DOHH2 (cell line): Measurements from ENCODE around the gene CREB5.
"Not testable (repeated sequence)": the region's sequence is repeated elsewhere in the genome, so short reads cannot be mapped to it uniquely, and the experiment has no call there.

Experiments
- H3F3A ChIP-seq: fragments of 200-600 bp; sonication (generic), shearing (Covaris generic); 2 replicates; pipeline ENCODE4 v1.6.0; 2016; ENCODE audit warnings: antibody characterized with exemption, mild to moderate bottlenecking; ENCODE audit not compliant: control insufficient read depth, insufficient read depth
- H3K27ac ChIP-seq: fragments of 200-600 bp; sonication (generic); 2 replicates; pipeline ENCODE4 v1.5.1; 2014; ENCODE audit warnings: low read depth, mild to moderate bottlenecking, low read length, moderate library complexity
- H3K27me3 ChIP-seq: fragments of 200-600 bp; sonication (generic); 2 replicates; pipeline ENCODE4 v1.6.1; 2014; ENCODE audit warnings: mild to moderate bottlenecking, low read length, mixed read lengths; ENCODE audit not compliant: control insufficient read depth
- H3K36me3 ChIP-seq: fragments of 200-600 bp; sonication (generic); 2 replicates; pipeline ENCODE4 v1.6.1; 2014; ENCODE audit warnings: mild to moderate bottlenecking, low read length, moderate library complexity, mixed read lengths; ENCODE audit not compliant: control insufficient read depth
- H3K4me1 ChIP-seq: fragments of 200-600 bp; sonication (generic); 2 replicates; pipeline ENCODE4 v1.6.1; 2014; ENCODE audit warnings: mild to moderate bottlenecking, low read length, mixed read lengths; ENCODE audit not compliant: control insufficient read depth
- H3K4me2 ChIP-seq: fragments of 200-600 bp; sonication (generic); 2 replicates; pipeline ENCODE4 v1.6.0; 2014; ENCODE audit warnings: mild to moderate bottlenecking, low read length, moderate library complexity
- H3K4me3 ChIP-seq: fragments of 200-600 bp; sonication (generic); 2 replicates; pipeline ENCODE4 v1.5.1; 2014; ENCODE audit warnings: mild to moderate bottlenecking, low read length, mixed read lengths
- H3K79me2 ChIP-seq: fragments of 200-600 bp; sonication (generic); 2 replicates; pipeline ENCODE4 v1.6.1; 2014; ENCODE audit warnings: mild to moderate bottlenecking, low read length, mixed read lengths; ENCODE audit not compliant: control insufficient read depth
- H3K9me2 ChIP-seq: fragments of 200-600 bp; sonication (generic); replicated peaks from 2 replicates; pipeline ENCODE4 v1.6.1; 2014; ENCODE audit warnings: mild to moderate bottlenecking, low read length, mixed read lengths; ENCODE audit not compliant: control insufficient read depth
- H3K9me3 ChIP-seq: fragments of 200-600 bp; sonication (generic); 2 replicates; pipeline ENCODE4 v1.6.1; 2014; ENCODE audit warnings: antibody characterized with exemption, low read length, mixed read lengths; ENCODE audit not compliant: control insufficient read depth, insufficient read depth
- H4K20me1 ChIP-seq: fragments of 200-600 bp; sonication (generic); 2 replicates; pipeline ENCODE4 v1.6.0; 2014; ENCODE audit warnings: low read depth, mild to moderate bottlenecking, antibody characterized with exemption, low read length, moderate library complexity; ENCODE audit not compliant: control insufficient read depth, insufficient read depth
- EZH2phosphoT487 ChIP-seq: fragments of 200-600 bp; sonication (generic); IDR thresholded peaks from 2 replicates; pipeline ENCODE4 v1.6.1; 2017; ENCODE audit warnings: borderline replicate concordance, mild to moderate bottlenecking, antibody characterized with exemption, low read length, moderate library complexity, mixed read lengths
- TF ChIP-seq, protein P1 (sequence below): fragments of 200-600 bp; sonication (generic); IDR thresholded peaks from one replicate; pipeline ENCODE4 v1.5.1; 2014; ENCODE audit warnings: antibody characterized with exemption, mild to moderate bottlenecking, low read depth, low read length; ENCODE audit not compliant: poor library complexity, severe bottlenecking

The CREB5 gene

DNA sequence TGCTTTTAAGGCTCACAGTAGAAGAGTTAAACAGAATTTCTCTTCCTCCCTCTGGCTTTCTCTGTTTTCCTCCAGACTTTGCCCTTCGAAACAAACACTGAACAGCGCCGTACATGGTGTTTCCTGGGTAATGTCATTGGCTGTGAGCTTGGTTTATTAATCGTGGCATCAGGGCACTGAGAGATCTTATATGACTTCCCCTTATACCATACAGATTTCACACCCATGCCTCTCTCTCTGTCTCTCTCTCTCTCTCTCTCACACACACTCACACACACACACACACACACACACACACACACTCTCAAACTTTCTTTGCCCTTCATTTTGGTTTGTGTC is 195.5 kb downstream of the CREB5 start:
- no peaks in the 10 kb centered on the region for H3K36me3 ChIP-seq
- no peak overlapping the region for H3K27ac ChIP-seq
- no peak overlapping the region for H3K4me3 ChIP-seq
- TF ChIP-seq EZH2phosphoT487, result no peak
- TF ChIP-seq, protein P1, sequence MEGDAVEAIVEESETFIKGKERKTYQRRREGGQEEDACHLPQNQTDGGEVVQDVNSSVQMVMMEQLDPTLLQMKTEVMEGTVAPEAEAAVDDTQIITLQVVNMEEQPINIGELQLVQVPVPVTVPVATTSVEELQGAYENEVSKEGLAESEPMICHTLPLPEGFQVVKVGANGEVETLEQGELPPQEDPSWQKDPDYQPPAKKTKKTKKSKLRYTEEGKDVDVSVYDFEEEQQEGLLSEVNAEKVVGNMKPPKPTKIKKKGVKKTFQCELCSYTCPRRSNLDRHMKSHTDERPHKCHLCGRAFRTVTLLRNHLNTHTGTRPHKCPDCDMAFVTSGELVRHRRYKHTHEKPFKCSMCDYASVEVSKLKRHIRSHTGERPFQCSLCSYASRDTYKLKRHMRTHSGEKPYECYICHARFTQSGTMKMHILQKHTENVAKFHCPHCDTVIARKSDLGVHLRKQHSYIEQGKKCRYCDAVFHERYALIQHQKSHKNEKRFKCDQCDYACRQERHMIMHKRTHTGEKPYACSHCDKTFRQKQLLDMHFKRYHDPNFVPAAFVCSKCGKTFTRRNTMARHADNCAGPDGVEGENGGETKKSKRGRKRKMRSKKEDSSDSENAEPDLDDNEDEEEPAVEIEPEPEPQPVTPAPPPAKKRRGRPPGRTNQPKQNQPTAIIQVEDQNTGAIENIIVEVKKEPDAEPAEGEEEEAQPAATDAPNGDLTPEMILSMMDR, result no peak
- no peak overlapping the region for H3K4me2 ChIP-seq
- no peaks in the 10 kb centered on the region for H3K27me3 ChIP-seq
- H4K20me1 ChIP-seq, result no peaks in the 10 kb centered on the region
- no peaks in the 10 kb centered on the region for H3F3A ChIP-seq
- peaks cover 9% of the 10 kb centered on the region for H3K4me1 ChIP-seq
- H3K9me3 ChIP-seq, result no peaks in the 10 kb centered on the region
- H3K79me2 ChIP-seq, result peaks cover 10% of the 10 kb centered on the region
- H3K9me2 ChIP-seq, result no peaks in the 10 kb centered on the region

DNA sequence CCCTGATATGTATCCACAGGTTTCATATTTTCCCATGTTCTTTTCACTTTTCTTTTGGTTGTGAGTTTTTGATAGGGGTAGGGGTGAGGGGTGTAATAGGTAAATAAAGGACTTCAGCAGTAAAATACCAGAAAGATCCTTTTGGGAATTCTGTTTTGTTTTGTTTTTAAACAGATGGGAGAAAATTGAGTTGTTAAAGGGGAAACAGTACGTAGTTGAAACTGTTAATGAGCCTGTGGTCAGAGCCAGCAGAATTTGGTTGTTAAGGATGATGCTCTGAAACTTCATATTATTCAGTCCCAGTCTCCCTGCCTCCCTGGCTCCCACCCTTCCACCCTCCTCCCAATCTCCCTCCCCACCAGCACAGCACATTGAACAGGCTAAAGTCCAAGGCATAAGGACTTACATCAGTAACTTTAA is 195.9 kb downstream of the CREB5 start:
- no peak for TF ChIP-seq EZH2phosphoT487
- TF ChIP-seq, protein P1, result no peak
- Histone ChIP-seq H3K4me1 (peaks cover 9% of the 10 kb centered on the region), H3K4me3 (no peak overlapping the region), H3K9me3 (no peaks in the 10 kb centered on the region), H3K27ac (no peak overlapping the region), H3K36me3 (no peaks in the 10 kb centered on the region), H3K79me2 (peaks cover 10% of the 10 kb centered on the region), H3K9me2 (no peaks in the 10 kb centered on the region), H3K4me2 (no peak overlapping the region), H3F3A (no peaks in the 10 kb centered on the region), H4K20me1 (no peaks in the 10 kb centered on the region), H3K27me3 (no peaks in the 10 kb centered on the region)

DNA sequence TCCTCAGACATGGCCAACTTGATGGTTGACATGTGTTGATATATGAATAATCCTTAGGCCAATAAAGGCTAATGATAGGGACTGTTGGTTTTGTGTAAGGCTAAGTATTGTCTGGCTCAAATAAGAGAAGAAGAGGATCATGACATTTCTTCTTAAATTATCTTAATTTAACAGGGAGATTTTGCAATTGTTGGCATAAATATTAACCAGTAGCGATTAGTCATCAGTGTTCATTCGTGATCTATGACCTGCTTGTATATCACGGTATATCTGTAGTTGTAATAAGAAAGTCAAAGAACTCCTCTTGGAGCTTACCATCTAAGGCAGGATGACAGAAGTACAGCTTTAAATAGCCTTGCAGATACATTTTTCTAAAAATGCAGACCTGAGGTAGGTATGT is 196.4 kb downstream of the CREB5 start:
- Histone ChIP-seq H3K27me3 (no peaks in the 10 kb centered on the region), H3K4me2 (no peak overlapping the region), H3K4me1 (peaks cover 9% of the 10 kb centered on the region), H3K4me3 (no peak overlapping the region), H3K9me3 (no peaks in the 10 kb centered on the region), H3F3A (no peaks in the 10 kb centered on the region), H4K20me1 (no peaks in the 10 kb centered on the region), H3K36me3 (no peaks in the 10 kb centered on the region), H3K79me2 (peaks cover 10% of the 10 kb centered on the region), H3K27ac (no peak overlapping the region), H3K9me2 (no peaks in the 10 kb centered on the region)
- TF ChIP-seq EZH2phosphoT487, result no peak
- TF ChIP-seq, protein P1, result no peak

DNA sequence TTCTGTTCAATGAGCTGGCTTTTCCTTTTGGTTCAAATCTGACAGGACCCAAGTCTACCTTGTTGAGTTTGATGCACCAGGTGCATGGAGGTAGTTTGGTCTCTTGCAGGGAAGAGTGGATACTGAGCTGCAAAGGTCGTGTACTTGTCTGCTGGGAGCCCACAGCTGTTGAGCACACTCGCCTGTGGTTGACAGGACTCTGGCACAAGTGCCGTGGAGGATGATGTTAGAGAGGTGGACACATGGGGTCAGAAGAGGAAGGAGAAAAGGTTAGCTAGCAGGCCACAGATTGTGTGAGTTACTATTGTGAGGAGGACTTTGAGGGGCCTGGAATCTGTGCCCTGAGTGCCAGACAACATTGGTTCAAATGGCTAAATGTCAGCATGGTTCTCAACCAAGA is 197.3 kb downstream of the CREB5 start:
- Histone ChIP-seq H3K4me2 (no peak overlapping the region), H3F3A (no peaks in the 10 kb centered on the region), H3K79me2 (peaks cover 10% of the 10 kb centered on the region), H3K9me2 (no peaks in the 10 kb centered on the region), H3K27ac (no peak overlapping the region), H3K27me3 (no peaks in the 10 kb centered on the region), H4K20me1 (no peaks in the 10 kb centered on the region), H3K9me3 (no peaks in the 10 kb centered on the region), H3K4me1 (peaks cover 9% of the 10 kb centered on the region), H3K36me3 (no peaks in the 10 kb centered on the region), H3K4me3 (no peak overlapping the region)
- no peak for TF ChIP-seq EZH2phosphoT487
- TF ChIP-seq, protein P1, result no peak

DNA sequence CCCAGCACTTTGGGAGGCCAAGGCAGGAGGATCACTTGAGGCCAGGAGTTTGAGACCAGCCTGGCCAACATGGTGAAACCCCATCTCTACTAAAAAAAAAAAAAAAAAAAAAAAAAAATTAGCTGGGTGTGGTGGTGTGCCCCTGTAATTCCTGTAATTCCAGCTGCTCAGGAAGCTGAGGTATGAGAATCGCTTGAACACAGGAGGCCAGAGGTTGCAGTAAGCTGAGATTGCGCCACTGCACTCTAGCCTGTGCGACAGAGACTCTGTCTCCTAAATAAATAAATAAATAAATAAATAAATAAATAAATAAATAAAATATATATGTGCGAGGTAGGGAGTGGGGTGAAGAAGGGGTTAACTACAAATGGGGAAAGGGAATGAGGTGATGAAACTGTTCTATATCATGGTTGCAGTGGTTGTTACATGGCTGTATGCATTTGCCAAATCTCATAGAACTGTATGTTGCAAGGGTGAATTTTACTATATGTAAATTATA is 199.1 kb downstream of the CREB5 start:
- not testable (repeated sequence) for H4K20me1 ChIP-seq, H3K27ac ChIP-seq, H3F3A ChIP-seq, H3K9me2 ChIP-seq, H3K4me1 ChIP-seq, H3K4me2 ChIP-seq, H3K36me3 ChIP-seq, H3K27me3 ChIP-seq, H3K4me3 ChIP-seq, H3K9me3 ChIP-seq
- peaks cover 10% of the 10 kb centered on the region for H3K79me2 ChIP-seq
